NT2/D1 (cell line): ENCODE results near the gene KCNC1.

Experiments used
- SUZ12 ChIP-seq: IDR thresholded peaks from 2 replicates; pipeline ENCODE4 v1.6.1; 2011; ENCODE audit not compliant: insufficient read length, insufficient read depth; ENCODE audit errors: extremely low read depth
- YY1 ChIP-seq: IDR thresholded peaks from 2 replicates; pipeline ENCODE4 v1.6.1; 2011; ENCODE audit not compliant: insufficient read length, insufficient read depth
- ZNF274 ChIP-seq: IDR thresholded peaks from 2 replicates; pipeline ENCODE4 v1.6.1; 2011; ENCODE audit warnings: mild to moderate bottlenecking, low read depth, low read length

DNA sequence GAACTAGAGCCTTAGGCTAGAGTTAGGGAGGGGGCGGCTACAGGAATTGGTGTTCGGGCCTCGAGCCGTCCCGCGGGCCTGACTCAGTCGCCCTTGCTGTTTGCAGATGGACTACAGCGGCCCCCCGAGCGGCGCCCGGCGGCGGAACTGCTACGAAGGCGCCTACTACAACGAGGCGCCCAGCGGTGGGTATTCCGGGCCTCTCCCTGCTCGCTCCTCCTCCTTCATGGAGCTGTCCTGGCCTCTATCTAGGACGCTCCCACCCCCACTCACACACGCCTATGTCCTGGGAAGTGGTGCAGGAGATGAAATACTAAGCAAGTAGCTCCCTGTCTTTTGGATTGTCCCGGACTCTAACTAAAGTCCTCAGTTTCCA is 13.8 kb upstream of the KCNC1 start:
- TF ChIP-seq SUZ12 (no peak), YY1 (no peak), ZNF274 (no peak)
